GM12801 (cell line): Measurements from ENCODE around the gene CDKL5.

Experiments used
- CTCF ChIP-seq: IDR thresholded peaks from one replicate; pipeline ENCODE4 v1.5.1; 2011; ENCODE audit warnings: control low read depth; ENCODE audit not compliant: insufficient read length; ENCODE audit errors: extremely low read depth

CDKL5 gene

GRCh38 chrX:18692541-18692940 lies 267.1 kb downstream of the CDKL5 start:
- no peak for TF ChIP-seq CTCF

- no peak for TF ChIP-seq CTCF
Measured at GRCh38 chrX:18696653-18697052, 271.2 kb downstream of the CDKL5 start.

GRCh38 chrX:18698737-18699650 lies 273.6 kb downstream of the CDKL5 start:
- no peak for TF ChIP-seq CTCF

GRCh38 chrX:18701621-18702361 lies 276.4 kb downstream of the CDKL5 start:
- TF ChIP-seq CTCF = no peak

- TF ChIP-seq CTCF = no peak
Measured at GRCh38 chrX:18702362-18703195, 277.2 kb downstream of the CDKL5 start.
